Kidney epithelial cell (primary cell): ENCODE measurements around the gene NSL1. TPM values are rescaled to one million over a fixed set of nuclear protein-coding genes. Genes with fewer than 3 reads are reported as not detected.
A peak's percentile ranks its signal among the peaks of the same experiment; 100 is the strongest.

Experiments used
- DNase-seq: peaks from one replicate; pipeline ENCODE4 v3.0.0-alpha.2; 2010; ENCODE audit warnings: low read depth
- H3K27me3 ChIP-seq: 2 replicates; pipeline ENCODE4 v1.6.0; 2011; ENCODE audit warnings: low read length; ENCODE audit not compliant: control insufficient read depth, insufficient read depth
- H3K36me3 ChIP-seq: 2 replicates; pipeline ENCODE4 v1.5.1; 2011; ENCODE audit warnings: low read length; ENCODE audit not compliant: control insufficient read depth, insufficient read depth
- H3K4me3 ChIP-seq: 2 replicates; pipeline ENCODE4 v1.5.1; 2011; ENCODE audit warnings: low read depth, mild to moderate bottlenecking, control low read depth, low read length
- CTCF ChIP-seq: IDR thresholded peaks from 2 replicates; pipeline ENCODE4 v1.5.1; 2011; ENCODE audit warnings: mild to moderate bottlenecking, moderate library complexity, low read length, control low read depth, inconsistent platforms; ENCODE audit not compliant: insufficient read depth, poor library complexity, severe bottlenecking
- total RNA-seq: library from RNA; depleted of rRNA; stranded (reverse); fragments of >200 nt; gene quantifications from 2 replicates; pipeline ENCODE4 v1.2.3, GENCODE V29; 2015

Gene NSL1
- total RNA-seq, 1 donor from 2014 or later = 28.2 TPM

GRCh38 chr1:212698467-212699103 lies 93.0 kb downstream of the NSL1 start:
- no peak for TF ChIP-seq CTCF
- Histone ChIP-seq H3K36me3 (no peaks in the 10 kb centered on the region), H3K4me3 (peak overlapping the region; percentile 40), H3K27me3 (peaks cover 26% of the 10 kb centered on the region)
- DNase-seq = no peak

- DNase-seq = no peak
- Histone ChIP-seq H3K4me3 (no peak overlapping the region), H3K27me3 (peaks cover 26% of the 10 kb centered on the region), H3K36me3 (no peaks in the 10 kb centered on the region)
- TF ChIP-seq CTCF = no peak
Observed at GRCh38 chr1:212696721-212697331, 94.8 kb downstream of the NSL1 start.

GRCh38 chr1:212692774-212693644 lies 98.6 kb downstream of the NSL1 start:
- H3K27me3 ChIP-seq = peaks cover 3% of the 10 kb centered on the region
- no peak for TF ChIP-seq CTCF
- no peak for DNase-seq

GRCh38 chr1:212691561-212692071 lies 100.0 kb downstream of the NSL1 start:
- no peaks in the 10 kb centered on the region for H3K36me3 ChIP-seq
- no peak overlapping the region for H3K4me3 ChIP-seq
- TF ChIP-seq CTCF = no peak
- DNase-seq = no peak
- no peaks in the 10 kb centered on the region for H3K27me3 ChIP-seq

More at GRCh38 chr1:212692774-212693644, 98.6 kb downstream of the NSL1 start:
- H3K4me3 ChIP-seq = no peak overlapping the region
- H3K36me3 ChIP-seq = no peaks in the 10 kb centered on the region

- Histone ChIP-seq H3K4me3 (no peak overlapping the region), H3K27me3 (no peaks in the 10 kb centered on the region), H3K36me3 (no peaks in the 10 kb centered on the region)
- no peak for DNase-seq
- no peak for TF ChIP-seq CTCF
Observed at GRCh38 chr1:212690816-212691403, 100.7 kb downstream of the NSL1 start.
